ENCODE results near the gene FANCC. TPM values are rescaled to one million over a fixed set of nuclear protein-coding genes. Genes with fewer than 3 reads are reported as not detected.

Gene FANCC
- total and polyA plus RNA-seq, 2 experiments from 2014 or later: 11.9 to 14.0 TPM

DNA sequence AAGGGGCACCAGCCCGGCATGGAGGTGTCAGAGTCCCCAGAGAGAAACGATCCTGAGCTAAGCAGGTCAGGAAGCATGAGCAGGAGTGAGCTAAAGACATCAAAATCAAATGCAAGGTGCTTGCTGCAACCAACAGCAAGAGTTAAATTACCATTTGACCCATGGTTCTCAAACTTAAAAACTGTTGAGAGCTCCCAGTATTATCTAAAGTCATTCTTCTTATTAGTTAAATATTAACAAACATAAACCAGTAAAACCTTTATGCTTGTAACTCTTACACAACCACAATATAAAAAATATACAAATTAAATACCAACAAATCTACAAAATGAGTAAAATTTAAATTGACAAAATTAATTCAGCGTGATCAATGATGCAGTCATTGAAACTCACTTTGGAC, 51.5 kb downstream of the FANCC start:
- H3K4me3 ChIP-seq: no peak overlapping the region
- no peaks in the 10 kb centered on the region for H3K36me3 ChIP-seq
- no peak overlapping the region for H3K27ac ChIP-seq
- H3K4me1 ChIP-seq (ENCODE audit: low read depth): peaks cover 4% of the 10 kb centered on the region
- DNase-seq (ENCODE audit: low read depth in 1 of 2, low spot score in 1 of 2): no peak
- no peaks in the 10 kb centered on the region for H3K27me3 ChIP-seq
- no peaks in the 10 kb centered on the region for H3K9me3 ChIP-seq (ENCODE audit: low read depth)
- TF ChIP-seq, protein P1, sequence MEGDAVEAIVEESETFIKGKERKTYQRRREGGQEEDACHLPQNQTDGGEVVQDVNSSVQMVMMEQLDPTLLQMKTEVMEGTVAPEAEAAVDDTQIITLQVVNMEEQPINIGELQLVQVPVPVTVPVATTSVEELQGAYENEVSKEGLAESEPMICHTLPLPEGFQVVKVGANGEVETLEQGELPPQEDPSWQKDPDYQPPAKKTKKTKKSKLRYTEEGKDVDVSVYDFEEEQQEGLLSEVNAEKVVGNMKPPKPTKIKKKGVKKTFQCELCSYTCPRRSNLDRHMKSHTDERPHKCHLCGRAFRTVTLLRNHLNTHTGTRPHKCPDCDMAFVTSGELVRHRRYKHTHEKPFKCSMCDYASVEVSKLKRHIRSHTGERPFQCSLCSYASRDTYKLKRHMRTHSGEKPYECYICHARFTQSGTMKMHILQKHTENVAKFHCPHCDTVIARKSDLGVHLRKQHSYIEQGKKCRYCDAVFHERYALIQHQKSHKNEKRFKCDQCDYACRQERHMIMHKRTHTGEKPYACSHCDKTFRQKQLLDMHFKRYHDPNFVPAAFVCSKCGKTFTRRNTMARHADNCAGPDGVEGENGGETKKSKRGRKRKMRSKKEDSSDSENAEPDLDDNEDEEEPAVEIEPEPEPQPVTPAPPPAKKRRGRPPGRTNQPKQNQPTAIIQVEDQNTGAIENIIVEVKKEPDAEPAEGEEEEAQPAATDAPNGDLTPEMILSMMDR (IDR thresholded peaks at IDR 0.05; ENCODE audit: low read depth, low read length): no peak

DNA sequence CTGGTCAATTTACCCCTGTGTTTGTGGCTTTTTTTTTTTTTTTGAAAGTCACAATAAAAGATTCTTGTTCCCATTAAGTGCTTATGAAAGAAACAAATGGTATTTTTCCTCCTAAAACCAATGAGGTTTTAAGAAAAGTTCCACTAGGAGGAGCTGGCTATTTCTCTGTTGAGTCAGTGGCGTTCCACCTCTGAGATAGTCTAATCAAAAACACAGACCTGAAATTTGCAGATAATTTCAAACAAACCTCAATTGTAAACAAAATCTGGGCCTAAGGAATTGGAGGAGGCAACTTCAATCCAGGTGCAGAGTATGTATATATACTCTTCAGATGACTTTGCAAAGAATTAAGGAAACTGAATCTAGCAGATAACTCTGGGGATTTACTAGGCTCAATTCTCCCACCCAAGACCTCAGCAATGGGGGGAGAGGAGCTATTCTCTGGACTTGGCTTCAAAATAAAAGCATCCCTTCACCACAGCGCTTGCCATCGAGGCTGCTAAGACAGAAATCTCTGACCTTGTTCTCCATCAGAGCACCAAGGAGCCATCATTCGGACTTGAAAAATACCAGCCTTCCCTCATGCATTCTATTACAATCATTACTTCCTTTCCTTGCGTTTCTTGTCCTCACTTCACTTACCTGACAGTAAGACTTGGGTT, 52.4 kb downstream of the FANCC start:
- Histone ChIP-seq H3K27ac (no peak overlapping the region), H3K36me3 (no peaks in the 10 kb centered on the region), H3K9me3 (ENCODE audit: low read depth) (no peaks in the 10 kb centered on the region), H3K4me3 (no peak overlapping the region), H3K27me3 (no peaks in the 10 kb centered on the region), H3K4me1 (ENCODE audit: low read depth) (peaks cover 4% of the 10 kb centered on the region)
- peak; percentile 17 to 45 for DNase-seq (ENCODE audit: low read depth in 1 of 2, low spot score in 1 of 2)
- TF ChIP-seq, protein P1 (IDR thresholded peaks at IDR 0.05; ENCODE audit: low read depth, low read length): peak; percentile 58

DNA sequence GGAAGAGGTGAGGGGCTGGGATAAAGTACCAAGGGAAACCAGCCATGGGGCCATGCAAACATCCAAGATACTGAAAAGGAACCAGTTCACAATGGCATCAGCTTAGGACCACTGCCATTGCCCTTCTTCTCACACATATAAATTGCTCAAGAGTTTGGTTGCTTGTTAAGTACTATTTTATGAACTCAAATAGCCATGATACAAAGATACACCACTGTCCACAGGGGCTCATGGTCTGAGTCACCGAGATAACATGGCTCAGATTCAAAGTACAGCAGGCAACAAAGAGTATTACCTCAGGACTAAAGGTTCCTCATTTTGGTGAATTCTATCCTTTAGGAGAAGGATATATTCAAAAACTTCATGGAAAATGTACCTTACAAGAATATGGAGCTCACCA, 55.6 kb downstream of the FANCC start:
- DNase-seq (ENCODE audit: low read depth in 1 of 2, low spot score in 1 of 2): peak in 1 of 2 donors; percentile 57
- Histone ChIP-seq H3K4me1 (ENCODE audit: low read depth) (peaks cover 4% of the 10 kb centered on the region), H3K27ac (no peak overlapping the region), H3K4me3 (no peak overlapping the region), H3K27me3 (no peaks in the 10 kb centered on the region), H3K36me3 (no peaks in the 10 kb centered on the region), H3K9me3 (ENCODE audit: low read depth) (no peaks in the 10 kb centered on the region)
- TF ChIP-seq, protein P1 (IDR thresholded peaks at IDR 0.05; ENCODE audit: low read depth, low read length): no peak

DNA sequence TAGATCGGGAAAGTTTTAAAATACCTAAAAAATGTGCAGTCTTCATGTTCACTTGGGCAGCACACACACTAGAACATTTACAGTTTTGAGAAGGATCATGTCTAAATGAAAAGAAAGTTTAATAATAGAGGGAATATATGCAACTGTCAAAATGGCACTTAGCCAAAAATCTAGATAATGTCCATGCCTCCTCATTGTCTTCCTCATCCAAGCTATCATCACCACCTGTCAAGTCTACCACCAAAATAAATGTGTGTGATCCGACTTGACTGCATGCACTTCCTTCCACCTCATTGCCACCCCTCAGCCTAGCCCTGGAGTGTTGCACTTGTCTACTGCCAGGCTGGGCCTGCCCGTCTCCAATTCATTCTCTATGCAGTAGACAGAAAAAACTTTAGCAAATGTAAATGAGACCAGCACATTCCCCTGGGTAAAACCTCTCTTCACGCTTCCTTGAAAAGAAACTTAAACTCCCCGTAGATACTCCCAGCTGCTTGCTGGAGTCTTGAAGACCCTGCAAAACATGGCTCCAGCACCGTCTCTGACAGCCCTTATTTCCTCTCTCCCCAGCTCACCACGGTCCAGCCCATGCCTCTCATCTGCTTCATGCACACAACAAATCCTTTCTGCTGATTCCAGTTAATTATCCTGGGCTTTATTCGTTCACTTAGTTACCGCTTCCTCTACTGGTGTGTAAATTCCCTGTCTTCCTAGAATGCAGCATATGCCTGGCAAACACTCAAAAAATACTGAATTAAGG, 66.9 kb downstream of the FANCC start:
- Histone ChIP-seq H3K9me3 (ENCODE audit: low read depth) (no peaks in the 10 kb centered on the region), H3K27ac (peak overlapping the region; percentile 38), H3K36me3 (no peaks in the 10 kb centered on the region), H3K4me1 (ENCODE audit: low read depth) (peaks cover 7% of the 10 kb centered on the region), H3K27me3 (no peaks in the 10 kb centered on the region), H3K4me3 (no peak overlapping the region)
- TF ChIP-seq, protein P1 (IDR thresholded peaks at IDR 0.05; ENCODE audit: low read depth, low read length): no peak
- DNase-seq (ENCODE audit: low read depth in 1 of 2, low spot score in 1 of 2): no peak

DNA sequence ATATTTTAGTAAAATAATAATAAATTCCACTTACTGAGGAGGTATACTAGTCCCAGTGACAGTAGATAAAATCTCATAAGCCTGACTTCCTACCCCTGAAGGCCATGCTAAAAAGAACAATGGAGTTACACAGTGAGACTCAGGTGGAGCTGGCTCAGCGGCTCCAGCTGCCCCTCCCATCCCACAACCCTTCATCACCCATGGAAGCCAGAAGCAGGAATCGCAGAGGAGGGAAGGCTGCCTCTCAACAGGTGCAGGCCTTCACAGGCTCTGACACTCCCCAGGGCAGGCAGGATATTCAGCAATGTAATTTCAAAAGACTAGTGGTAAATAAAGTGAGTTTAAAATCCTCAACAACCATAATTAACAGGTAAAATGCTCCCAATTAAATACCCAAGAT, 67.5 kb downstream of the FANCC start:
- no peak overlapping the region for H3K4me3 ChIP-seq
- peaks cover 7% of the 10 kb centered on the region for H3K4me1 ChIP-seq (ENCODE audit: low read depth)
- no peaks in the 10 kb centered on the region for H3K27me3 ChIP-seq
- no peaks in the 10 kb centered on the region for H3K36me3 ChIP-seq
- peak in 1 of 2 donors; percentile 60 for DNase-seq (ENCODE audit: low read depth in 1 of 2, low spot score in 1 of 2)
- TF ChIP-seq, protein P1 (IDR thresholded peaks at IDR 0.05; ENCODE audit: low read depth, low read length): no peak
- H3K27ac ChIP-seq: peak overlapping the region; percentile 38
- no peaks in the 10 kb centered on the region for H3K9me3 ChIP-seq (ENCODE audit: low read depth)
